HepG2 (cell line): ENCODE results near the gene PLD2. TPM values are rescaled to one million over a fixed set of nuclear protein-coding genes. Genes with fewer than 3 reads are reported as not detected.

ENCODE experiments used
- ATAC-seq: fragments of 200-7000 bp; cut with Tn5 transposase; 3 replicates; pipeline ENCODE4 v1.9.1; 2020; ENCODE audit warnings: mild to moderate bottlenecking, moderate library complexity
- BruUV-seq: library from RNA; stranded (reverse); fragments of 400-500 nt; replicated peaks from 2 replicates; lab custom pipeline; 2021; lab: Mats Ljungman, UMichigan
- CTCF ChIA-PET: fragments of 300-600 bp; formaldehyde crosslinking; extraction: SDS; loops from one replicate; lab custom pipeline; 2021; ENCODE audit warnings: low total read pairs, inconsistent platforms, low intra/inter-chr PET ratio; lab: Yijun Ruan, JAX
- POLR2A ChIA-PET: fragments of 350-600 bp; sonication (Branson Sonifier 250); formaldehyde crosslinking; loops from one replicate; lab custom pipeline; 2020; ENCODE audit warnings: antibody characterized with exemption, inconsistent platforms; lab: Yijun Ruan, JAX
- DNase-seq: peaks from one replicate; pipeline ENCODE4 v3.0.0-alpha.2; 2015; ENCODE audit warnings: low spot score
- FAIRE-seq: peaks from 3 replicates; lab custom pipeline; 2011; peaks lifted over from hg19 to GRCh38; lab: Jason Lieb, UNC
- H2AFZ ChIP-seq: one replicate; pipeline ENCODE4 v1.6.1; 2011; ENCODE audit warnings: low read length, inconsistent platforms
- H3K27ac ChIP-seq: fragments of 300-600 bp; 3 replicates; pipeline ENCODE4 v1.8.0; 2011; ENCODE audit warnings: mixed run types, mild to moderate bottlenecking, mixed read lengths, low read length, inconsistent platforms; ENCODE audit not compliant: insufficient read depth; ENCODE audit errors: extremely low read length
- H3K27me3 ChIP-seq, 2 experiments: fragments of 200-600 bp in 1 of 2; 2 replicates in 1 of 2; 3 replicates in 1 of 2; pipeline versions ENCODE4 v1.6.0 to v1.8.0; 2011; ENCODE audit warnings: low read length in 2 of 2, mild to moderate bottlenecking in 2 of 2, moderate library complexity in 2 of 2, inconsistent platforms in 1 of 2; ENCODE audit not compliant: insufficient read depth in 2 of 2, control insufficient read depth in 1 of 2
- H3K36me3 ChIP-seq, 2 experiments: fragments of 200-600 bp in 1 of 2; replicated peaks in 1 of 2; 2 replicates in 1 of 2; 3 replicates in 1 of 2; pipeline versions ENCODE4 v1.5.1 to v1.8.0; 2011; ENCODE audit warnings: low read length in 2 of 2, inconsistent platforms in 1 of 2; ENCODE audit not compliant: insufficient read depth in 2 of 2, control insufficient read depth in 1 of 2
- H3K4me1 ChIP-seq: 2 replicates; pipeline ENCODE4 v1.5.1; 2012; ENCODE audit warnings: low read length, inconsistent platforms; ENCODE audit not compliant: insufficient read depth
- H3K4me2 ChIP-seq: 2 replicates; pipeline ENCODE4 v1.6.0; 2011; ENCODE audit warnings: low read depth, low read length, inconsistent platforms
- H3K4me3 ChIP-seq, 3 experiments: fragments of 200-600 bp in 1 of 3; sonication (generic), shearing (Covaris generic) in 1 of 3; replicated peaks in 1 of 3; 2 replicates each; pipeline ENCODE4 v1.5.1; 2011 to 2016; ENCODE audit warnings: low read length in 3 of 3, inconsistent platforms in 2 of 3, low read depth in 2 of 3, mild to moderate bottlenecking in 2 of 3, control low read depth in 1 of 3, mixed read lengths in 1 of 3; ENCODE audit not compliant: insufficient read depth in 1 of 3
- H3K79me2 ChIP-seq: one replicate; pipeline ENCODE4 v1.6.1; 2011; ENCODE audit warnings: low read length, inconsistent platforms; ENCODE audit not compliant: insufficient read depth
- H3K9ac ChIP-seq: 2 replicates; pipeline ENCODE4 v1.6.0; 2011; ENCODE audit warnings: mild to moderate bottlenecking, low read depth, low read length, inconsistent platforms; ENCODE audit not compliant: insufficient read depth
- H3K9me3 ChIP-seq: 2 replicates; pipeline ENCODE4 v1.5.1; 2012; ENCODE audit warnings: mild to moderate bottlenecking, low read length
- H4K20me1 ChIP-seq: 2 replicates; pipeline ENCODE4 v1.6.0; 2011; ENCODE audit warnings: inconsistent platforms, mild to moderate bottlenecking, low read length, moderate library complexity; ENCODE audit not compliant: insufficient read depth
- CAMTA2 ChIP-seq: sonication (generic); formaldehyde crosslinking; IDR thresholded peaks from 2 replicates; pipeline ENCODE4 v1.4.0; 2020; ENCODE audit warnings: mild to moderate bottlenecking, missing genetic modification reagents, borderline replicate concordance
- DR1 ChIP-seq: sonication (generic); formaldehyde crosslinking; IDR thresholded peaks from 2 replicates; pipeline ENCODE4 v1.8.0; 2021; ENCODE audit warnings: mild to moderate bottlenecking, missing genetic modification reagents, inconsistent platforms
- POLR2G ChIP-seq: fragments of 200-400 bp; formaldehyde crosslinking; IDR thresholded peaks from 2 replicates; pipeline ENCODE4 v1.6.1; 2018; ENCODE audit warnings: mild to moderate bottlenecking, low read depth, low read length, moderate library complexity
- ZBTB1 ChIP-seq: sonication (generic); formaldehyde crosslinking; IDR thresholded peaks from 2 replicates; pipeline ENCODE4 v1.4.0; 2020; ENCODE audit warnings: missing genetic modification reagents, borderline replicate concordance
- ZNF121 ChIP-seq: sonication (generic); formaldehyde crosslinking; IDR thresholded peaks from 2 replicates; pipeline ENCODE4 v1.5.0; 2020; ENCODE audit warnings: mild to moderate bottlenecking, missing genetic modification reagents
- WGBS: methylation state at CpG from one replicate; pipeline ENCODE4 v1.1.6; 2017; ENCODE audit warnings: low lambda C conversion rate; 5-methylcytosine and 5-hydroxymethylcytosine counted together
- in situ Hi-C: cut with HindIII; loops from 2 replicates; pipeline ENCODE4 v1.10.0; 2017; ENCODE audit warnings: low pct_unique_long_range_greater_than_20kb; ENCODE audit not compliant: extremely low pct_ligation_motif_present
- intact Hi-C: fragments of 100-400 bp; cut with micrococcal nuclease; formaldehyde crosslinking; loops from one replicate; pipeline ENCODE4 v1.10.0; 2022; ENCODE audit not compliant: unreplicated experiment
- polyA plus RNA-seq, 8 experiments: library from polyadenylated mRNA; depleted of rRNA in 3 of 8; stranded (reverse) in 7 of 8; unstranded in 1 of 8; fragments of >200 nt; fragmentation: Illumina TruSeq in 4 of 8; extraction: Trizol in 4 of 8; gene quantifications; 2 replicates each; pipeline versions ENCODE4 v1.2.1 to v1.2.3, GENCODE V29; 2011 to 2016; ENCODE audit warnings: low read depth in 4 of 8, missing spikeins in 1 of 8, mixed read lengths in 1 of 8; ENCODE audit not compliant: insufficient read depth in 1 of 8
- total RNA-seq, 5 experiments: library from RNA; depleted of rRNA; stranded (reverse); fragments of >200 nt; fragmentation: Illumina TruSeq; extraction: Trizol; gene quantifications; 2 replicates each; pipeline ENCODE4 v1.2.3, GENCODE V29; 2016; ENCODE audit warnings: low read depth in 1 of 5
- TF ChIP-seq, protein P1 (sequence below): sonication (generic); formaldehyde crosslinking; IDR thresholded peaks from 2 replicates; pipeline ENCODE4 v1.4.0; 2020; ENCODE audit warnings: mild to moderate bottlenecking, missing genetic modification reagents, borderline replicate concordance
- TF ChIP-seq, protein P2 (sequence below): sonication (generic); formaldehyde crosslinking; IDR thresholded peaks from 2 replicates; pipeline ENCODE4 v1.5.0; 2020; ENCODE audit warnings: mild to moderate bottlenecking, missing genetic modification reagents, moderate library complexity
- TF ChIP-seq, protein P3 (sequence below): sonication (generic); formaldehyde crosslinking; IDR thresholded peaks from 2 replicates; pipeline ENCODE4 v1.5.0; 2020; ENCODE audit warnings: mild to moderate bottlenecking, missing genetic modification reagents

Gene PLD2
- total and polyA plus RNA-seq, 2 of the 13 experiments (the other 11 are each of a cell fraction or from before 2014, with no cell fraction given) = 13.4 to 29.7 TPM

DNA sequence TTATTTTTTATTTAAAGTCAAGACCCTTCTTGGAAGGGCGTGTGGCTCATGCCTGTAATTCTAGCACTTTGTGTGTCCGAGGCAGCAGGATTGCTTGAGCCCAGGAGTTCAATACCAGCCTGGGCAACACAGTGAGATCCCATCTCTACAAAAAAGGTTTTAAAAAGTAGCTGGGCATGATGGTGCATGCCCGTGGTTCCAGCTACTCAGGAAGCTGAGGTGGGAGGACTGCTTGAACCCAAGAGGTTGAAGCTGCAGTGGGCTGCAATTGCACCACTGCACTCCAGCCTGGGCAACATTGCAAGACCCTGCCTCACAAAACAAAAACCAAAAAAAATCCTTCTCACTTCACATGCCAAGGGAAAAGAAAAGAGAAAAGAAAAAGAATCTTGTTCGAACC is 55.8 kb downstream of the PLD2 start:
- H3K27me3 ChIP-seq = no peaks in the 10 kb centered on the region
- no peak overlapping the region for H3K9ac ChIP-seq
- intact Hi-C loops (no loop called here), in situ Hi-C loops (no loop called here)
- peaks cover 11 to 31% of the 10 kb centered on the region in 2 experiments for H3K36me3 ChIP-seq
- no peaks in the 10 kb centered on the region for H4K20me1 ChIP-seq
- FAIRE-seq = no peak
- ChIA-PET POLR2A (interaction anchor here (2.1 kb wide), 1 partner anchor 73 kb away, joined by 9 read pairs; no protein-coding TSS in a partner anchor), CTCF (no interaction called here)
- no TSS peak for BruUV-seq
- H3K4me3 ChIP-seq = no peak overlapping the region
- no peaks in the 10 kb centered on the region for H3K9me3 ChIP-seq
- H3K27ac ChIP-seq = no peak overlapping the region
- H3K4me2 ChIP-seq = no peak overlapping the region
- TF ChIP-seq ZNF121 = peak; percentile 87
- no peak for TF ChIP-seq CAMTA2 (CRISPR knock-in tag)
- DNase-seq = no peak
- peaks cover 40% of the 10 kb centered on the region for H3K79me2 ChIP-seq
- no peak for ATAC-seq
- H3K4me1 ChIP-seq = peaks cover 47% of the 10 kb centered on the region
- H2AFZ ChIP-seq = no peak overlapping the region
- WGBS = 99% methylated on average over 4 of the region's 4 CpGs

DNA sequence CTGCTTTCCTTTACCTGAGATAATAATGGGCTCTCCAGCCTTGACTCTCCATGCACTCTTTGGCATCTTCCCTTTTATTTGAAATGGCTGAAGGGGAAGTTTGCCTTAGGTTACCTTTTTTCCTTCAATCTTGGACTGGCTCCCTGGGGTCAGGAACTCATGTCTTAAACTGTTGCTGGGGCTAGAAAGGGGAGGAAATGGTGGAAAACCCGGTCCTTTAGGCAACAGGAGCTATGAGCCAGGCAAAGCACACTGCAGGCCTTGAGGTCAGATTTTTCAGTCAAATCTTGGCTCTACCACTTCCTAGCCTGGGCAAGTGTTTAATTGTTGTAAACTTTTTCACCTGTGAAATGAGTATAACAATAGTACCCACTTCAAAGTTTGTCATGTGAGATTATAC is 56.4 kb downstream of the PLD2 start:
- Histone ChIP-seq H3K4me3 (no peak overlapping the region), H3K79me2 (peaks cover 36% of the 10 kb centered on the region), H2AFZ (no peak overlapping the region), H3K27me3 (no peaks in the 10 kb centered on the region), H3K36me3 (peaks cover 11 to 31% of the 10 kb centered on the region in 2 experiments), H3K4me2 (no peak overlapping the region), H3K4me1 (peaks cover 41% of the 10 kb centered on the region), H3K9ac (no peak overlapping the region), H4K20me1 (no peaks in the 10 kb centered on the region), H3K9me3 (no peaks in the 10 kb centered on the region), H3K27ac (no peak overlapping the region)
- DNase-seq = no peak
- intact Hi-C loops (no loop called here), in situ Hi-C loops (no loop called here)
- WGBS = 93% methylated on average over 1 of the region's 1 CpG
- ChIA-PET CTCF (no interaction called here), POLR2A (no interaction called here)
- BruUV-seq = no TSS peak
- FAIRE-seq = no peak
- no peak for ATAC-seq
- no peak for TF ChIP-seq ZBTB1 (CRISPR knock-in tag)
- TF ChIP-seq, protein P1, sequence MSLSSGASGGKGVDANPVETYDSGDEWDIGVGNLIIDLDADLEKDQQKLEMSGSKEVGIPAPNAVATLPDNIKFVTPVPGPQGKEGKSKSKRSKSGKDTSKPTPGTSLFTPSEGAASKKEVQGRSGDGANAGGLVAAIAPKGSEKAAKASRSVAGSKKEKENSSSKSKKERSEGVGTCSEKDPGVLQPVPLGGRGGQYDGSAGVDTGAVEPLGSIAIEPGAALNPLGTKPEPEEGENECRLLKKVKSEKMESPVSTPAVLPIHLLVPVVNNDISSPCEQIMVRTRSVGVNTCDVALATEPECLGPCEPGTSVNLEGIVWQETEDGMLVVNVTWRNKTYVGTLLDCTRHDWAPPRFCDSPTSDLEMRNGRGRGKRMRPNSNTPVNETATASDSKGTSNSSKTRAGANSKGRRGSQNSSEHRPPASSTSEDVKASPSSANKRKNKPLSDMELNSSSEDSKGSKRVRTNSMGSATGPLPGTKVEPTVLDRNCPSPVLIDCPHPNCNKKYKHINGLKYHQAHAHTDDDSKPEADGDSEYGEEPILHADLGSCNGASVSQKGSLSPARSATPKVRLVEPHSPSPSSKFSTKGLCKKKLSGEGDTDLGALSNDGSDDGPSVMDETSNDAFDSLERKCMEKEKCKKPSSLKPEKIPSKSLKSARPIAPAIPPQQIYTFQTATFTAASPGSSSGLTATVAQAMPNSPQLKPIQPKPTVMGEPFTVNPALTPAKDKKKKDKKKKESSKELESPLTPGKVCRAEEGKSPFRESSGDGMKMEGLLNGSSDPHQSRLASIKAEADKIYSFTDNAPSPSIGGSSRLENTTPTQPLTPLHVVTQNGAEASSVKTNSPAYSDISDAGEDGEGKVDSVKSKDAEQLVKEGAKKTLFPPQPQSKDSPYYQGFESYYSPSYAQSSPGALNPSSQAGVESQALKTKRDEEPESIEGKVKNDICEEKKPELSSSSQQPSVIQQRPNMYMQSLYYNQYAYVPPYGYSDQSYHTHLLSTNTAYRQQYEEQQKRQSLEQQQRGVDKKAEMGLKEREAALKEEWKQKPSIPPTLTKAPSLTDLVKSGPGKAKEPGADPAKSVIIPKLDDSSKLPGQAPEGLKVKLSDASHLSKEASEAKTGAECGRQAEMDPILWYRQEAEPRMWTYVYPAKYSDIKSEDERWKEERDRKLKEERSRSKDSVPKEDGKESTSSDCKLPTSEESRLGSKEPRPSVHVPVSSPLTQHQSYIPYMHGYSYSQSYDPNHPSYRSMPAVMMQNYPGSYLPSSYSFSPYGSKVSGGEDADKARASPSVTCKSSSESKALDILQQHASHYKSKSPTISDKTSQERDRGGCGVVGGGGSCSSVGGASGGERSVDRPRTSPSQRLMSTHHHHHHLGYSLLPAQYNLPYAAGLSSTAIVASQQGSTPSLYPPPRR (CRISPR knock-in tag) = no peak
- TF ChIP-seq, protein P2, sequence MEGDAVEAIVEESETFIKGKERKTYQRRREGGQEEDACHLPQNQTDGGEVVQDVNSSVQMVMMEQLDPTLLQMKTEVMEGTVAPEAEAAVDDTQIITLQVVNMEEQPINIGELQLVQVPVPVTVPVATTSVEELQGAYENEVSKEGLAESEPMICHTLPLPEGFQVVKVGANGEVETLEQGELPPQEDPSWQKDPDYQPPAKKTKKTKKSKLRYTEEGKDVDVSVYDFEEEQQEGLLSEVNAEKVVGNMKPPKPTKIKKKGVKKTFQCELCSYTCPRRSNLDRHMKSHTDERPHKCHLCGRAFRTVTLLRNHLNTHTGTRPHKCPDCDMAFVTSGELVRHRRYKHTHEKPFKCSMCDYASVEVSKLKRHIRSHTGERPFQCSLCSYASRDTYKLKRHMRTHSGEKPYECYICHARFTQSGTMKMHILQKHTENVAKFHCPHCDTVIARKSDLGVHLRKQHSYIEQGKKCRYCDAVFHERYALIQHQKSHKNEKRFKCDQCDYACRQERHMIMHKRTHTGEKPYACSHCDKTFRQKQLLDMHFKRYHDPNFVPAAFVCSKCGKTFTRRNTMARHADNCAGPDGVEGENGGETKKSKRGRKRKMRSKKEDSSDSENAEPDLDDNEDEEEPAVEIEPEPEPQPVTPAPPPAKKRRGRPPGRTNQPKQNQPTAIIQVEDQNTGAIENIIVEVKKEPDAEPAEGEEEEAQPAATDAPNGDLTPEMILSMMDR = no peak
- TF ChIP-seq POLR2G = no peak
- TF ChIP-seq, protein P3, sequence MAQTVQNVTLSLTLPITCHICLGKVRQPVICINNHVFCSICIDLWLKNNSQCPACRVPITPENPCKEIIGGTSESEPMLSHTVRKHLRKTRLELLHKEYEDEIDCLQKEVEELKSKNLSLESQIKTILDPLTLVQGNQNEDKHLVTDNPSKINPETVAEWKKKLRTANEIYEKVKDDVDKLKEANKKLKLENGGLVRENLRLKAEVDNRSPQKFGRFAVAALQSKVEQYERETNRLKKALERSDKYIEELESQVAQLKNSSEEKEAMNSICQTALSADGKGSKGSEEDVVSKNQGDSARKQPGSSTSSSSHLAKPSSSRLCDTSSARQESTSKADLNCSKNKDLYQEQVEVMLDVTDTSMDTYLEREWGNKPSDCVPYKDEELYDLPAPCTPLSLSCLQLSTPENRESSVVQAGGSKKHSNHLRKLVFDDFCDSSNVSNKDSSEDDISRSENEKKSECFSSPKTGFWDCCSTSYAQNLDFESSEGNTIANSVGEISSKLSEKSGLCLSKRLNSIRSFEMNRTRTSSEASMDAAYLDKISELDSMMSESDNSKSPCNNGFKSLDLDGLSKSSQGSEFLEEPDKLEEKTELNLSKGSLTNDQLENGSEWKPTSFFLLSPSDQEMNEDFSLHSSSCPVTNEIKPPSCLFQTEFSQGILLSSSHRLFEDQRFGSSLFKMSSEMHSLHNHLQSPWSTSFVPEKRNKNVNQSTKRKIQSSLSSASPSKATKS (CRISPR knock-in tag) = no peak
- no peak for TF ChIP-seq DR1 (CRISPR knock-in tag)
